OCI-LY3 (cell line): Measurements from ENCODE around the gene CACNA2D3.

Experiments used
- CTCF ChIP-seq: fragments of 200-600, 300-600 bp; sonication (generic); IDR thresholded peaks from 2 replicates; pipeline ENCODE4 v1.5.1; 2014; ENCODE audit warnings: antibody characterized with exemption, low read length, low read depth
- EZH2phosphoT487 ChIP-seq: fragments of 200-600 bp; shearing (Covaris generic); IDR thresholded peaks from 2 replicates; pipeline ENCODE4 v1.6.1; 2018; ENCODE audit warnings: antibody characterized with exemption, mixed run types, low read depth

DNA sequence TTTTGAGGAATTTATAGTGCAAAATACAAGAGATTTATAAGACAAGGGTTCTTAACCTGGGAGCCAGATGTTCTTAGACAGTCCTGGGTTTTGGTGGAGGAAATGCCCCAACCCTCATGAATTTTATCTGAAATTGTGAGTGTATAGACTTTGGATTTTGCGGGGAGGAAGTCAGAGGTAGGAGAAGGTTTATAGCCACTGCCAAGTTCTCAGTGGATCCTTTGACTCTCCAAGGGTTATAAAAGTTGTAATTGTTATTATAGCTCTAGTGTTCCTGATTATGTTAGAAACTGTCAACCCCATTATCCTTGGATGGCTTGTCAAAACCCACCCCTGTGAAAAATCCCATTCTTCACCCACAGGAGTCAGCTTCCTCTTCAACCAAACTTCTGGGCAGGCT lies 621.9 kb downstream of the CACNA2D3 start:
- no peak for TF ChIP-seq CTCF
- TF ChIP-seq EZH2phosphoT487 = no peak
